K562 (cell line): ENCODE data around the gene STARD3NL. TPM values are rescaled to one million over a fixed set of nuclear protein-coding genes. Genes with fewer than 3 reads are reported as not detected.

Experiments
- ATF1 ChIP-seq, 2 experiments: fragments of 450-650 bp in 1 of 2; IDR thresholded peaks; 2 replicates each; pipeline ENCODE4 v1.6.1; 2016; ENCODE audit warnings: missing compliant biosample characterization in 1 of 2, missing genetic modification characterization in 1 of 2
- CEBPB ChIP-seq: fragments of 450-650 bp; IDR thresholded peaks from 2 replicates; pipeline ENCODE4 v1.6.1; 2016; ENCODE audit warnings: missing genetic modification characterization, missing compliant biosample characterization
- CEBPZ ChIP-seq: fragments of 150-350 bp; IDR thresholded peaks from 2 replicates; pipeline ENCODE4 v1.6.1; 2014; ENCODE audit warnings: low read depth, mild to moderate bottlenecking, low read length, borderline replicate concordance
- CREB1 ChIP-seq, 2 experiments: sonication (generic) in 1 of 2; formaldehyde crosslinking in 1 of 2; IDR thresholded peaks; 2 replicates each; pipeline versions ENCODE4 v1.6.1 to v1.8.0; 2012 to 2022; ENCODE audit warnings: inconsistent platforms in 1 of 2, mild to moderate bottlenecking in 1 of 2, missing genetic modification reagents in 1 of 2, moderate library complexity in 1 of 2
- CTCF ChIP-seq, 3 experiments: IDR thresholded peaks in 2 of 3; conservative IDR thresholded peaks in 1 of 3; 2 replicates each; pipeline ENCODE4 v1.5.1; 2011 to 2012; ENCODE audit warnings: low read length in 3 of 3, mild to moderate bottlenecking in 3 of 3, control low read depth in 2 of 3, improper control_type of control experiment in 1 of 3, inconsistent platforms in 1 of 3, low read depth in 1 of 3, mixed read lengths in 1 of 3, moderate library complexity in 1 of 3; ENCODE audit not compliant: insufficient read depth in 2 of 3
- HMGN3 ChIP-seq: IDR thresholded peaks from 2 replicates; pipeline ENCODE4 v1.6.1; 2011; ENCODE audit warnings: borderline replicate concordance, low read depth, mild to moderate bottlenecking, mixed read lengths, low read length; ENCODE audit not compliant: insufficient read length; ENCODE audit errors: extremely low read depth
- HNRNPLL ChIP-seq: fragments of 200-400 bp; formaldehyde crosslinking; IDR thresholded peaks from 2 replicates; pipeline ENCODE4 v1.6.1; 2017; ENCODE audit warnings: low read length, low read depth, mild to moderate bottlenecking; ENCODE audit not compliant: poor library complexity, severe bottlenecking
- NCOA6 ChIP-seq: fragments of 450-650 bp; IDR thresholded peaks from 2 replicates; pipeline ENCODE4 v1.6.1; 2017; ENCODE audit warnings: mild to moderate bottlenecking
- RB1 ChIP-seq: fragments of 450-650 bp; IDR thresholded peaks from 2 replicates; pipeline ENCODE4 v1.6.1; 2017; ENCODE audit warnings: low read depth, mild to moderate bottlenecking
- TAF9B ChIP-seq: fragments of 450-650 bp; IDR thresholded peaks from 2 replicates; pipeline ENCODE4 v1.6.1; 2018; ENCODE audit warnings: mild to moderate bottlenecking; ENCODE audit not compliant: partially characterized antibody
- ZBTB7A ChIP-seq: IDR thresholded peaks from 2 replicates; pipeline ENCODE4 v1.6.1; 2011; ENCODE audit warnings: low read depth, mild to moderate bottlenecking, low read length, moderate library complexity, borderline replicate concordance; ENCODE audit not compliant: control insufficient read depth
- ZNF586 ChIP-seq: fragments of 450-650 bp; formaldehyde crosslinking; conservative IDR thresholded peaks from 2 replicates; pipeline ENCODE4 v1.4.0; 2020; ENCODE audit warnings: mild to moderate bottlenecking, moderate library complexity
- polyA plus RNA-seq, 8 experiments: library from polyadenylated mRNA; depleted of rRNA in 4 of 8; stranded (reverse) in 5 of 8; unstranded in 3 of 8; fragments of >200 nt; fragmentation: Nextera tagmentation in 2 of 8; fragmentation: Illumina TruSeq in 1 of 8; extraction: Ambion mirVana in 2 of 8; extraction: Trizol in 1 of 8; gene quantifications; 2 replicates each; pipeline versions ENCODE4 v1.2.1 to v1.2.3, GENCODE V29; 2011 to 2014; ENCODE audit warnings: inconsistent platforms in 1 of 8, missing spikeins in 1 of 8
- total RNA-seq, 7 experiments: library from RNA; depleted of rRNA in 6 of 7; stranded (reverse); fragments of >200 nt in 6 of 7; fragmentation: Illumina TruSeq in 2 of 7; extraction: Trizol in 2 of 7; gene quantifications; 2 replicates each; pipeline versions ENCODE4 v1.2.1 to v1.2.3, GENCODE V29; 2011 to 2021; ENCODE audit warnings: low replicate concordance in 1 of 7
- TF ChIP-seq, protein P1 (sequence below), 2 experiments: IDR thresholded peaks; 2 replicates each; pipeline ENCODE4 v1.6.1; 2011; ENCODE audit warnings: borderline replicate concordance in 1 of 2, control low read depth in 1 of 2, low read depth in 1 of 2, low read length in 1 of 2, mild to moderate bottlenecking in 1 of 2, mixed read lengths in 1 of 2, moderate library complexity in 1 of 2; ENCODE audit not compliant: insufficient read depth in 1 of 2, insufficient read length in 1 of 2, poor library complexity in 1 of 2, severe bottlenecking in 1 of 2; ENCODE audit errors: extremely low read depth in 1 of 2
- TF ChIP-seq, protein P2 (sequence below): fragments of 250-450 bp; sonication (Bioruptor Pico); IDR thresholded peaks from 2 replicates; pipeline ENCODE4 v1.8.0; 2021; ENCODE audit warnings: mild to moderate bottlenecking, moderate library complexity
- TF ChIP-seq, protein P3 (sequence below): fragments of 450-650 bp; IDR thresholded peaks from 2 replicates; pipeline ENCODE4 v1.7.0; 2016; ENCODE audit warnings: borderline replicate concordance

STARD3NL gene
- total and polyA plus RNA-seq, 9 of the 15 experiments (the other 6 are each of a cell fraction or from before 2014, with no cell fraction given) = 42.2 to 90.0 (median 57.6) TPM

GRCh38 chr7:38178004-38178694, at the start of gene STARD3NL (continued):
- peak; percentile 20; the same call in 1 of the 2 replicates for TF ChIP-seq CEBPZ
- peak; percentile 76 for TF ChIP-seq ATF1 (CRISPR knock-in tag; IDR thresholded peaks at IDR 0.05)
- peak; percentile 99 for TF ChIP-seq ATF1 (tag; IDR thresholded peaks at IDR 0.05)
- 0 out of 6 replicates have a peak, but pooled peaks of 1 of the 3 experiments have one; percentile 22 for TF ChIP-seq CTCF (IDR thresholded peaks at IDR 0.05 in 2 of 3, conservative IDR thresholded peaks at IDR 0.05 in 1 of 3; ENCODE audit: insufficient read depth in 2 of 3, low read depth in 1 of 3, low read length in 3 of 3)
- peak; percentile 94 for TF ChIP-seq CREB1 (IDR thresholded peaks at IDR 0.05)
- TF ChIP-seq CREB1 (CRISPR knock-in tag; IDR thresholded peaks at IDR 0.05) = peak; percentile 95
- TF ChIP-seq NCOA6 = peak; percentile 64; the same call in 1 of the 2 replicates
- TF ChIP-seq HMGN3 = peak; percentile 36
- no peak for TF ChIP-seq ZNF586
- peak; percentile 60 for TF ChIP-seq RB1
- TF ChIP-seq, protein P1, sequence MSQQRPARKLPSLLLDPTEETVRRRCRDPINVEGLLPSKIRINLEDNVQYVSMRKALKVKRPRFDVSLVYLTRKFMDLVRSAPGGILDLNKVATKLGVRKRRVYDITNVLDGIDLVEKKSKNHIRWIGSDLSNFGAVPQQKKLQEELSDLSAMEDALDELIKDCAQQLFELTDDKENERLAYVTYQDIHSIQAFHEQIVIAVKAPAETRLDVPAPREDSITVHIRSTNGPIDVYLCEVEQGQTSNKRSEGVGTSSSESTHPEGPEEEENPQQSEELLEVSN (IDR thresholded peaks at IDR 0.05; ENCODE audit: borderline replicate concordance in 1 of 2, extremely low read depth in 1 of 2, insufficient read depth in 1 of 2, insufficient read length in 1 of 2, low read depth in 1 of 2, low read length in 1 of 2, poor library complexity in 1 of 2, severe bottlenecking in 1 of 2) = peak; percentile 92 to 93
- TF ChIP-seq, protein P2, sequence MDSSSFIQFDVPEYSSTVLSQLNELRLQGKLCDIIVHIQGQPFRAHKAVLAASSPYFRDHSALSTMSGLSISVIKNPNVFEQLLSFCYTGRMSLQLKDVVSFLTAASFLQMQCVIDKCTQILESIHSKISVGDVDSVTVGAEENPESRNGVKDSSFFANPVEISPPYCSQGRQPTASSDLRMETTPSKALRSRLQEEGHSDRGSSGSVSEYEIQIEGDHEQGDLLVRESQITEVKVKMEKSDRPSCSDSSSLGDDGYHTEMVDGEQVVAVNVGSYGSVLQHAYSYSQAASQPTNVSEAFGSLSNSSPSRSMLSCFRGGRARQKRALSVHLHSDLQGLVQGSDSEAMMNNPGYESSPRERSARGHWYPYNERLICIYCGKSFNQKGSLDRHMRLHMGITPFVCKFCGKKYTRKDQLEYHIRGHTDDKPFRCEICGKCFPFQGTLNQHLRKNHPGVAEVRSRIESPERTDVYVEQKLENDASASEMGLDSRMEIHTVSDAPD (CRISPR knock-in tag) = no peak
- TF ChIP-seq TAF9B = no peak
- TF ChIP-seq CEBPB (tag) = no peak
- peak; percentile 91 for TF ChIP-seq ZBTB7A
- TF ChIP-seq, protein P3, sequence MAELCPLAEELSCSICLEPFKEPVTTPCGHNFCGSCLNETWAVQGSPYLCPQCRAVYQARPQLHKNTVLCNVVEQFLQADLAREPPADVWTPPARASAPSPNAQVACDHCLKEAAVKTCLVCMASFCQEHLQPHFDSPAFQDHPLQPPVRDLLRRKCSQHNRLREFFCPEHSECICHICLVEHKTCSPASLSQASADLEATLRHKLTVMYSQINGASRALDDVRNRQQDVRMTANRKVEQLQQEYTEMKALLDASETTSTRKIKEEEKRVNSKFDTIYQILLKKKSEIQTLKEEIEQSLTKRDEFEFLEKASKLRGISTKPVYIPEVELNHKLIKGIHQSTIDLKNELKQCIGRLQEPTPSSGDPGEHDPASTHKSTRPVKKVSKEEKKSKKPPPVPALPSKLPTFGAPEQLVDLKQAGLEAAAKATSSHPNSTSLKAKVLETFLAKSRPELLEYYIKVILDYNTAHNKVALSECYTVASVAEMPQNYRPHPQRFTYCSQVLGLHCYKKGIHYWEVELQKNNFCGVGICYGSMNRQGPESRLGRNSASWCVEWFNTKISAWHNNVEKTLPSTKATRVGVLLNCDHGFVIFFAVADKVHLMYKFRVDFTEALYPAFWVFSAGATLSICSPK = no peak
- peak; percentile 57 for TF ChIP-seq HNRNPLL
